Measurements from ENCODE around the gene TPBGL.

DNA sequence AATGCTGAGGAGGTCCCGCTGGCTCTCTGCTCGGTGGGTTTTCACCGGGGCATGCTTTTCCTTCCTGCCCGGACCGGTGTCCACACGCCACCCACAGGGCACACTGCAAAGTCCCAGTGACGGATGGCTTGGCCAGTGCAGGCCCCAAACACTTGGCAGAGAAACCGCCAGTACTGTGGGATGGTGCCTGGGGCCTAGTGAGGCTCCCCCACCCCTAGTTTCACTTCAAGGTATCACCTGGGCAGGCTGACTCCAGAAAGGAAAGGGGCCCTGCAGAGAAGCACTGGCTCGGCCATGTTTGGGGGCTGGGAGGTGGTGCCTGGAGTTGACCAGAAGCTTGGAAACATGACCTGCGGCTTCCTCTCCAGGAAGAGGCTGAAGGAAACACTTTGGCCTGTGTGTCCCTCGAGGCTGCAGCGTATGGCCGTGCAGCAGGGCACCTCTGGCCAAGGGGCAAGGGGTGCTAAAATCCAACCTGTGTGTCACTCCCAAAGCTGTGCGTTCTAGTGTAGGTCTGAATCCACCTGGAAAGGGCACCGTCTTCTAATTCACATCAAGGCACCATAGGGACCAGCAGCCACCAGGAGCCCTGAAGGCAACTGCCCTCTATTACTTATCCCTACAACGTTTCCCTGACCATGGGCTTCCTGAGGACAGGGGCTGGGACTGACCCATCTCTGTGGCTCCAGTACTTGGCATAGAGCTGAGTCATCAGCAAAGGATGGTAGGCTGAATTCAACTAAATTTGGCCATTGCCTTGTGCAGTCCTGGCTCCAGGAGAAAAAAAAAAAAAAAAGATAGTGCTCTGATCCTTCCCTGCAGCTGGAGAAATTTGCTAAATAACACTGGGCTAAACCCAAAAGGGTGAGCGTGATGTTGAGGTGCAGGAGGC, 22.6 kb downstream of the TPBGL start:
- TF ChIP-seq, protein P1, sequence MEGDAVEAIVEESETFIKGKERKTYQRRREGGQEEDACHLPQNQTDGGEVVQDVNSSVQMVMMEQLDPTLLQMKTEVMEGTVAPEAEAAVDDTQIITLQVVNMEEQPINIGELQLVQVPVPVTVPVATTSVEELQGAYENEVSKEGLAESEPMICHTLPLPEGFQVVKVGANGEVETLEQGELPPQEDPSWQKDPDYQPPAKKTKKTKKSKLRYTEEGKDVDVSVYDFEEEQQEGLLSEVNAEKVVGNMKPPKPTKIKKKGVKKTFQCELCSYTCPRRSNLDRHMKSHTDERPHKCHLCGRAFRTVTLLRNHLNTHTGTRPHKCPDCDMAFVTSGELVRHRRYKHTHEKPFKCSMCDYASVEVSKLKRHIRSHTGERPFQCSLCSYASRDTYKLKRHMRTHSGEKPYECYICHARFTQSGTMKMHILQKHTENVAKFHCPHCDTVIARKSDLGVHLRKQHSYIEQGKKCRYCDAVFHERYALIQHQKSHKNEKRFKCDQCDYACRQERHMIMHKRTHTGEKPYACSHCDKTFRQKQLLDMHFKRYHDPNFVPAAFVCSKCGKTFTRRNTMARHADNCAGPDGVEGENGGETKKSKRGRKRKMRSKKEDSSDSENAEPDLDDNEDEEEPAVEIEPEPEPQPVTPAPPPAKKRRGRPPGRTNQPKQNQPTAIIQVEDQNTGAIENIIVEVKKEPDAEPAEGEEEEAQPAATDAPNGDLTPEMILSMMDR (conservative IDR thresholded peaks at IDR 0.05; ENCODE audit: low read depth, low read length) = no peak
- no peak for TF ChIP-seq NFE2L2 (IDR thresholded peaks at IDR 0.05; ENCODE audit: low read depth, low read length)
- no peak for TF ChIP-seq SMC3 (IDR thresholded peaks at IDR 0.05; ENCODE audit: low read depth, low read length)
- no peak for TF ChIP-seq RCOR1 (IDR thresholded peaks at IDR 0.05; ENCODE audit: insufficient replicate concordance, low read length)
- TF ChIP-seq MAFK (IDR thresholded peaks at IDR 0.05; ENCODE audit: low read depth, low read length) = no peak
- TF ChIP-seq MAZ (IDR thresholded peaks at IDR 0.05; ENCODE audit: borderline replicate concordance, low read depth, low read length) = no peak
- TF ChIP-seq POLR2A (IDR thresholded peaks at IDR 0.05; ENCODE audit: low read depth, low read length) = no peak
- TF ChIP-seq, protein P2, sequence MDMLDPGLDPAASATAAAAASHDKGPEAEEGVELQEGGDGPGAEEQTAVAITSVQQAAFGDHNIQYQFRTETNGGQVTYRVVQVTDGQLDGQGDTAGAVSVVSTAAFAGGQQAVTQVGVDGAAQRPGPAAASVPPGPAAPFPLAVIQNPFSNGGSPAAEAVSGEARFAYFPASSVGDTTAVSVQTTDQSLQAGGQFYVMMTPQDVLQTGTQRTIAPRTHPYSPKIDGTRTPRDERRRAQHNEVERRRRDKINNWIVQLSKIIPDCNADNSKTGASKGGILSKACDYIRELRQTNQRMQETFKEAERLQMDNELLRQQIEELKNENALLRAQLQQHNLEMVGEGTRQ (IDR thresholded peaks at IDR 0.05; ENCODE audit: low read depth, low read length) = no peak
- TF ChIP-seq FOS (IDR thresholded peaks at IDR 0.05; ENCODE audit: low read depth, low read length) = no peak
- TF ChIP-seq CHD1 (IDR thresholded peaks at IDR 0.05; ENCODE audit: low read depth, low read length) = no peak
- TF ChIP-seq CEBPB (IDR thresholded peaks at IDR 0.05; ENCODE audit: low read depth, low read length) = no peak
- TF ChIP-seq RAD21 (IDR thresholded peaks at IDR 0.05; ENCODE audit: low read length) = no peak

All from IMR-90 (cell line).